Activated B cell treated with CpG ODN at 0.5 μM for 24 hours (primary cell): Measurements from ENCODE around the gene SARDH. TPM values are rescaled to one million over a fixed set of nuclear protein-coding genes. Genes with fewer than 3 reads are reported as not detected.

ENCODE experiments used
- ATAC-seq: fragments of 200-7000 bp; cut with Tn5 transposase; one replicate; pipeline ENCODE4 v1.10.0; 2021; ENCODE audit warnings: low read depth, mild to moderate bottlenecking, moderate library complexity
- CTCF ChIA-PET: fragments of 350-600 bp; sonication (Branson Sonifier 250); formaldehyde crosslinking; loops from one replicate; lab custom pipeline; 2021; ENCODE audit warnings: antibody characterized with exemption; lab: Charles Lee
- POLR2A ChIA-PET: fragments of 350-600 bp; sonication (Branson Sonifier 250); formaldehyde crosslinking; loops from one replicate; lab custom pipeline; 2021; ENCODE audit warnings: antibody characterized with exemption; lab: Charles Lee
- DNase-seq: peaks from one replicate; pipeline ENCODE4 v3.0.0; 2022
- H3K27ac Mint-ChIP-seq: one replicate; pipeline ENCODE4 v1.8.0; 2020; ENCODE audit warnings: mixed read lengths
- H3K27me3 Mint-ChIP-seq: one replicate; pipeline ENCODE4 v1.8.0; 2021; ENCODE audit warnings: mixed read lengths
- H3K36me3 Mint-ChIP-seq: one replicate; pipeline ENCODE4 v1.8.0; 2021; ENCODE audit warnings: low read depth, mixed read lengths
- H3K4me1 Mint-ChIP-seq: one replicate; pipeline ENCODE4 v1.8.0; 2021; ENCODE audit warnings: mixed read lengths
- H3K4me3 Mint-ChIP-seq: one replicate; pipeline ENCODE4 v1.8.0; 2020; ENCODE audit warnings: mild to moderate bottlenecking, mixed read lengths
- H3K9me3 Mint-ChIP-seq: one replicate; pipeline ENCODE4 v1.8.0; 2020; ENCODE audit warnings: mixed read lengths
- CTCF ChIP-seq: fragments of 200-600 bp; IDR thresholded peaks from one replicate; pipeline ENCODE4 v1.8.0; 2022; ENCODE audit warnings: antibody characterized with exemption, mild to moderate bottlenecking
- intact Hi-C: fragments of 100-400 bp; cut with micrococcal nuclease; formaldehyde crosslinking; loops from one replicate; pipeline ENCODE4 v1.15.1; 2024
- total RNA-seq: library from RNA; stranded (reverse); gene quantifications from 2 replicates; pipeline ENCODE4 v1.2.3, GENCODE V29; 2022

SARDH gene
- total RNA-seq, 1 donor from 2014 or later, result not detected

GRCh38 chr9:133647765-133648469 lies 90.2 kb downstream of the SARDH start:
- intact Hi-C loops, result no loop called here
- H3K4me1 Mint-ChIP-seq, result no peaks in the 10 kb centered on the region
- CTCF ChIA-PET, result no interaction called here
- POLR2A ChIA-PET, result no interaction called here
- H3K27me3 Mint-ChIP-seq, result peaks cover 6% of the 10 kb centered on the region
- no peak for ATAC-seq
- H3K4me3 Mint-ChIP-seq, result no peak overlapping the region
- no peak for TF ChIP-seq CTCF
- DNase-seq, result no peak
- no peaks in the 10 kb centered on the region for H3K36me3 Mint-ChIP-seq
- H3K9me3 Mint-ChIP-seq, result no peaks in the 10 kb centered on the region
- no peak overlapping the region for H3K27ac Mint-ChIP-seq

GRCh38 chr9:133647148-133647547 lies 91.0 kb downstream of the SARDH start:
- H3K36me3 Mint-ChIP-seq, result no peaks in the 10 kb centered on the region
- no peak overlapping the region for H3K4me3 Mint-ChIP-seq
- no peak overlapping the region for H3K27ac Mint-ChIP-seq
- DNase-seq (no peak), ATAC-seq (no peak)
- CTCF ChIA-PET, result no interaction called here
- no peaks in the 10 kb centered on the region for H3K9me3 Mint-ChIP-seq
- no peaks in the 10 kb centered on the region for H3K4me1 Mint-ChIP-seq
- peaks cover 9% of the 10 kb centered on the region for H3K27me3 Mint-ChIP-seq
- POLR2A ChIA-PET, result no interaction called here
- intact Hi-C loops, result no loop called here
- no peak for TF ChIP-seq CTCF

GRCh38 chr9:133645021-133645765 lies 93.0 kb downstream of the SARDH start:
- DNase-seq (no peak), ATAC-seq (no peak)
- ChIA-PET POLR2A (no interaction called here), CTCF (no interaction called here)
- intact Hi-C loops, result no loop called here
- Mint-ChIP-seq H3K27ac (no peak overlapping the region), H3K27me3 (peaks cover 14% of the 10 kb centered on the region), H3K4me1 (no peaks in the 10 kb centered on the region), H3K4me3 (no peak overlapping the region), H3K36me3 (no peaks in the 10 kb centered on the region), H3K9me3 (no peaks in the 10 kb centered on the region)
- TF ChIP-seq CTCF, result no peak

- ChIA-PET POLR2A (no interaction called here), CTCF (no interaction called here)
- Mint-ChIP-seq H3K27me3 (peaks cover 14% of the 10 kb centered on the region), H3K36me3 (no peaks in the 10 kb centered on the region), H3K4me3 (no peak overlapping the region), H3K9me3 (no peaks in the 10 kb centered on the region), H3K27ac (no peak overlapping the region), H3K4me1 (no peaks in the 10 kb centered on the region)
- no peak for ATAC-seq
- TF ChIP-seq CTCF, result no peak
- intact Hi-C loops, result no loop called here
- DNase-seq, result no peak
Observed at GRCh38 chr9:133643978-133644760, 94.0 kb downstream of the SARDH start.

- no peak overlapping the region for H3K27ac Mint-ChIP-seq
- ATAC-seq, result no peak
- H3K9me3 Mint-ChIP-seq, result no peaks in the 10 kb centered on the region
- POLR2A ChIA-PET, result no interaction called here
- CTCF ChIA-PET, result no interaction called here
- intact Hi-C loops, result no loop called here
- H3K4me3 Mint-ChIP-seq, result no peak overlapping the region
- TF ChIP-seq CTCF, result no peak
- no peak for DNase-seq
- no peaks in the 10 kb centered on the region for H3K36me3 Mint-ChIP-seq
- peaks cover 14% of the 10 kb centered on the region for H3K27me3 Mint-ChIP-seq
- no peaks in the 10 kb centered on the region for H3K4me1 Mint-ChIP-seq
Observed at GRCh38 chr9:133643362-133643755, 94.8 kb downstream of the SARDH start.
